NT2/D1 (cell line): Measurements from ENCODE around the gene TWSG1.

Experiments
- DNase-seq: peaks from one replicate; pipeline ENCODE4 v3.0.0-alpha.2; 2011; ENCODE audit warnings: low read depth, low spot score
- H3K27me3 ChIP-seq: 2 replicates; pipeline ENCODE4 v1.6.0; 2011; ENCODE audit warnings: mild to moderate bottlenecking; ENCODE audit not compliant: insufficient read length, insufficient read depth
- H3K36me3 ChIP-seq: 2 replicates; pipeline ENCODE4 v1.6.1; 2011; ENCODE audit warnings: mild to moderate bottlenecking, low read length, mixed read lengths; ENCODE audit not compliant: insufficient read depth, insufficient read length
- H3K4me1 ChIP-seq: 2 replicates; pipeline ENCODE4 v1.5.1; 2011; ENCODE audit not compliant: insufficient read depth, insufficient read length
- H3K4me3 ChIP-seq: 2 replicates; pipeline ENCODE4 v1.5.1; 2011; ENCODE audit warnings: low read depth; ENCODE audit not compliant: insufficient read length
- H3K9ac ChIP-seq: 2 replicates; pipeline ENCODE4 v1.6.0; 2011; ENCODE audit warnings: low read depth; ENCODE audit not compliant: insufficient read length
- H3K9me3 ChIP-seq: 2 replicates; pipeline ENCODE4 v1.5.1; 2011; ENCODE audit warnings: mild to moderate bottlenecking, low read length; ENCODE audit not compliant: insufficient read depth
- SUZ12 ChIP-seq: IDR thresholded peaks from 2 replicates; pipeline ENCODE4 v1.6.1; 2011; ENCODE audit not compliant: insufficient read length, insufficient read depth; ENCODE audit errors: extremely low read depth
- YY1 ChIP-seq: IDR thresholded peaks from 2 replicates; pipeline ENCODE4 v1.6.1; 2011; ENCODE audit not compliant: insufficient read length, insufficient read depth
- ZNF274 ChIP-seq: IDR thresholded peaks from 2 replicates; pipeline ENCODE4 v1.6.1; 2011; ENCODE audit warnings: mild to moderate bottlenecking, low read depth, low read length

The TWSG1 gene

GRCh38 chr18:9403795-9404564 lies 69.4 kb downstream of the TWSG1 start:
- TF ChIP-seq ZNF274: no peak
- no peak for TF ChIP-seq SUZ12
- TF ChIP-seq YY1: no peak
- DNase-seq: no peak
- Histone ChIP-seq H3K36me3 (no peaks in the 10 kb centered on the region), H3K27me3 (no peaks in the 10 kb centered on the region), H3K9ac (no peak overlapping the region), H3K4me1 (no peaks in the 10 kb centered on the region), H3K9me3 (no peaks in the 10 kb centered on the region), H3K4me3 (no peak overlapping the region)

GRCh38 chr18:9404565-9405060 lies 70.0 kb downstream of the TWSG1 start:
- no peaks in the 10 kb centered on the region for H3K36me3 ChIP-seq
- no peaks in the 10 kb centered on the region for H3K27me3 ChIP-seq
- no peak for DNase-seq
- H3K4me1 ChIP-seq: no peaks in the 10 kb centered on the region
- no peak overlapping the region for H3K9ac ChIP-seq
- no peak for TF ChIP-seq YY1
- TF ChIP-seq ZNF274: no peak
- no peak for TF ChIP-seq SUZ12
- no peak overlapping the region for H3K4me3 ChIP-seq
- 0 out of 2 replicates have a peak, but pooled peaks cover 3% of the 10 kb centered on the region for H3K9me3 ChIP-seq

GRCh38 chr18:9405130-9405529 lies 70.6 kb downstream of the TWSG1 start:
- no peak for TF ChIP-seq YY1
- TF ChIP-seq ZNF274: no peak
- TF ChIP-seq SUZ12: no peak
- H3K36me3 ChIP-seq: no peaks in the 10 kb centered on the region

GRCh38 chr18:9405977-9406376 lies 71.4 kb downstream of the TWSG1 start:
- TF ChIP-seq YY1 (no peak), ZNF274 (no peak), SUZ12 (no peak)
- H3K4me3 ChIP-seq: no peak overlapping the region
- H3K4me1 ChIP-seq: no peaks in the 10 kb centered on the region
- H3K9me3 ChIP-seq: peaks cover 16% of the 10 kb centered on the region
- no peak overlapping the region for H3K9ac ChIP-seq
- no peak for DNase-seq
- H3K27me3 ChIP-seq: no peaks in the 10 kb centered on the region
- H3K36me3 ChIP-seq: no peaks in the 10 kb centered on the region

More at GRCh38 chr18:9405130-9405529, 70.6 kb downstream of the TWSG1 start:
- no peak overlapping the region for H3K4me3 ChIP-seq
- no peaks in the 10 kb centered on the region for H3K27me3 ChIP-seq
- no peak for DNase-seq
- no peak overlapping the region for H3K9ac ChIP-seq
- H3K9me3 ChIP-seq: peaks cover 8% of the 10 kb centered on the region
- no peaks in the 10 kb centered on the region for H3K4me1 ChIP-seq

- H3K9ac ChIP-seq: no peak overlapping the region
- no peaks in the 10 kb centered on the region for H3K36me3 ChIP-seq
Observed at GRCh38 chr18:9410515-9410914, 75.9 kb downstream of the TWSG1 start.

GRCh38 chr18:9413576-9413975 lies 79.0 kb downstream of the TWSG1 start:
- no peak overlapping the region for H3K4me3 ChIP-seq
- H3K9ac ChIP-seq: no peak overlapping the region
- peaks cover 19% of the 10 kb centered on the region for H3K9me3 ChIP-seq
- TF ChIP-seq ZNF274: no peak
- no peak for TF ChIP-seq SUZ12
- no peak for TF ChIP-seq YY1
- no peaks in the 10 kb centered on the region for H3K4me1 ChIP-seq
- no peaks in the 10 kb centered on the region for H3K27me3 ChIP-seq
- H3K36me3 ChIP-seq: no peaks in the 10 kb centered on the region
- no peak for DNase-seq

More at GRCh38 chr18:9410515-9410914, 75.9 kb downstream of the TWSG1 start:
- peaks cover 19% of the 10 kb centered on the region for H3K9me3 ChIP-seq
- TF ChIP-seq ZNF274: no peak
- no peak for TF ChIP-seq YY1
- no peak for TF ChIP-seq SUZ12
- no peaks in the 10 kb centered on the region for H3K27me3 ChIP-seq
- H3K4me3 ChIP-seq: no peak overlapping the region
- no peak for DNase-seq
- H3K4me1 ChIP-seq: no peaks in the 10 kb centered on the region

GRCh38 chr18:9416563-9417072 lies 82.0 kb downstream of the TWSG1 start:
- H3K4me1 ChIP-seq: no peaks in the 10 kb centered on the region
- H3K36me3 ChIP-seq: no peaks in the 10 kb centered on the region
- no peak overlapping the region for H3K4me3 ChIP-seq
- TF ChIP-seq YY1 (no peak), SUZ12 (no peak), ZNF274 (no peak)
- H3K9ac ChIP-seq: no peak overlapping the region
- no peaks in the 10 kb centered on the region for H3K9me3 ChIP-seq
- no peaks in the 10 kb centered on the region for H3K27me3 ChIP-seq
- no peak for DNase-seq

GRCh38 chr18:9417073-9417851 lies 82.7 kb downstream of the TWSG1 start:
- Histone ChIP-seq H3K4me3 (no peak overlapping the region), H3K4me1 (no peaks in the 10 kb centered on the region), H3K27me3 (no peaks in the 10 kb centered on the region), H3K9ac (no peak overlapping the region), H3K36me3 (no peaks in the 10 kb centered on the region), H3K9me3 (no peaks in the 10 kb centered on the region)
- DNase-seq: no peak
- TF ChIP-seq SUZ12 (no peak), ZNF274 (no peak)
